Stimulated activated CD4-positive, alpha-beta T cell treated with anti-CD3 and anti-CD28 coated beads, TNF-alpha, amount 100 ng/mL, for 48 hours (primary cell): ENCODE results near the gene JADE2.

Experiments used
- DNase-seq, 3 donors: peaks; one replicate each; pipeline ENCODE4 v3.0.0-alpha.2; 2020; ENCODE audit warnings: low read depth in 3 of 3

JADE2 gene

GRCh38 chr5:134569758-134570364 lies 44.4 kb downstream of the JADE2 start:
- no peak for DNase-seq

- no peak for DNase-seq
These were observed 44.9 kb downstream of the JADE2 start for GRCh38 chr5:134570365-134570758.

GRCh38 chr5:134570886-134571285 lies 45.4 kb downstream of the JADE2 start:
- DNase-seq = no peak

GRCh38 chr5:134571693-134572405 lies 46.4 kb downstream of the JADE2 start:
- DNase-seq = no peak

GRCh38 chr5:134572811-134573210 lies 47.3 kb downstream of the JADE2 start:
- DNase-seq = no peak

- DNase-seq = no peak
These were observed 49.1 kb downstream of the JADE2 start for GRCh38 chr5:134574521-134574920.

GRCh38 chr5:134575316-134575715 lies 49.8 kb downstream of the JADE2 start:
- DNase-seq = no peak

- DNase-seq = no peak
These were observed 51.0 kb downstream of the JADE2 start for GRCh38 chr5:134576386-134577021.

- DNase-seq = no peak
These were observed 51.7 kb downstream of the JADE2 start for GRCh38 chr5:134577022-134577795.

GRCh38 chr5:134577796-134578577 lies 52.5 kb downstream of the JADE2 start:
- DNase-seq = peak; percentile 46 to 75 (median 74)

GRCh38 chr5:134578578-134579283 lies 53.3 kb downstream of the JADE2 start:
- DNase-seq = no peak

GRCh38 chr5:134579284-134579771 lies 53.9 kb downstream of the JADE2 start:
- no peak for DNase-seq

- DNase-seq = no peak
These were observed 54.6 kb downstream of the JADE2 start for GRCh38 chr5:134580001-134580460.

GRCh38 chr5:134581241-134581981 lies 55.9 kb downstream of the JADE2 start:
- no peak for DNase-seq

GRCh38 chr5:134582281-134582680 lies 56.8 kb downstream of the JADE2 start:
- DNase-seq = no peak

GRCh38 chr5:134582941-134583340 lies 57.5 kb downstream of the JADE2 start:
- DNase-seq = no peak

GRCh38 chr5:134583766-134584165 lies 58.3 kb downstream of the JADE2 start:
- no peak for DNase-seq

GRCh38 chr5:134584662-134585061 lies 59.2 kb downstream of the JADE2 start:
- DNase-seq = no peak

- DNase-seq = no peak
These were observed 60.5 kb downstream of the JADE2 start for GRCh38 chr5:134585966-134586365.
